ENCODE measurements around the gene NLGN1.

- TF ChIP-seq POLR2AphosphoS5 (IDR thresholded peaks at IDR 0.05) (no peak), CTCF (IDR thresholded peaks at IDR 0.05) (no peak)
Observed at GRCh38 chr3:173479301-173479700, 81.8 kb downstream of the NLGN1 start.
